Fibroblast of lung (primary cell): ENCODE results near the gene LYPD6. TPM values are rescaled to one million over a fixed set of nuclear protein-coding genes. Genes with fewer than 3 reads are reported as not detected.

Source experiments
- DNase-seq, 2 donors: peaks; one replicate each; pipeline versions ENCODE4 v3.0.0 to v3.0.0-alpha.2; 2010; ENCODE audit warnings: low read depth in 2 of 2
- H2AFZ ChIP-seq: 2 replicates; pipeline ENCODE4 v1.5.1; 2012; ENCODE audit warnings: low read length, control low read depth, inconsistent platforms
- H3K27ac ChIP-seq: 2 replicates; pipeline ENCODE4 v1.5.1; 2011; ENCODE audit warnings: low read length, control low read depth; ENCODE audit not compliant: insufficient read depth
- H3K27me3 ChIP-seq: 2 replicates; pipeline ENCODE4 v1.5.1; 2011; ENCODE audit warnings: mild to moderate bottlenecking, low read length; ENCODE audit not compliant: control insufficient read depth, insufficient read depth
- H3K36me3 ChIP-seq: 2 replicates; pipeline ENCODE4 v1.5.1; 2011; ENCODE audit warnings: low read length; ENCODE audit not compliant: control insufficient read depth, insufficient read depth
- H3K4me1 ChIP-seq: 2 replicates; pipeline ENCODE4 v1.5.1; 2011; ENCODE audit warnings: low read length; ENCODE audit not compliant: control insufficient read depth, insufficient read depth; ENCODE audit errors: extremely low read depth
- H3K4me2 ChIP-seq: 2 replicates; pipeline ENCODE4 v1.5.1; 2011; ENCODE audit warnings: low read length, control low read depth; ENCODE audit not compliant: insufficient read depth; ENCODE audit errors: extremely low read depth
- H3K4me3 ChIP-seq, 4 experiments: fragments of 200-600 bp in 1 of 4; sonication (generic) in 1 of 4; replicated peaks in 1 of 4; 2 replicates each; pipeline ENCODE4 v1.5.1; 2011 to 2016; ENCODE audit warnings: low read length in 4 of 4, low read depth in 3 of 4, mild to moderate bottlenecking in 3 of 4, control low read depth in 2 of 4, inconsistent platforms in 1 of 4, mixed read lengths in 1 of 4; ENCODE audit not compliant: insufficient read depth in 1 of 4; ENCODE audit errors: control extremely low read depth in 1 of 4
- H3K79me2 ChIP-seq: 2 replicates; pipeline ENCODE4 v1.5.1; 2012; ENCODE audit warnings: mild to moderate bottlenecking, low read length, inconsistent platforms; ENCODE audit not compliant: control insufficient read depth, insufficient read depth
- H3K9ac ChIP-seq: 2 replicates; pipeline ENCODE4 v1.5.1; 2011; ENCODE audit warnings: mild to moderate bottlenecking, low read length, control low read depth; ENCODE audit not compliant: insufficient read depth
- H3K9me3 ChIP-seq: 2 replicates; pipeline ENCODE4 v1.5.1; 2012; ENCODE audit warnings: low read depth, low read length; ENCODE audit not compliant: control insufficient read depth, insufficient read depth
- H4K20me1 ChIP-seq: 2 replicates; pipeline ENCODE4 v1.5.1; 2011; ENCODE audit warnings: low read length; ENCODE audit not compliant: control insufficient read depth, insufficient read depth; ENCODE audit errors: extremely low read depth
- CTCF ChIP-seq, 2 donors: IDR thresholded peaks in 1 of 2; conservative IDR thresholded peaks in 1 of 2; 1 replicate in 1 of 2; 2 replicates in 1 of 2; pipeline ENCODE4 v1.5.1; 2011 to 2012; ENCODE audit warnings: low read length in 2 of 2, control low read depth in 1 of 2, inconsistent platforms in 1 of 2, low read depth in 1 of 2, mild to moderate bottlenecking in 1 of 2
- EZH2 ChIP-seq: IDR thresholded peaks from 2 replicates; pipeline ENCODE4 v1.5.1; 2012; ENCODE audit warnings: low read length, control low read depth, mild to moderate bottlenecking; ENCODE audit errors: missing control alignments
- polyA plus RNA-seq, 2 donors: library from polyadenylated mRNA; depleted of rRNA in 1 of 2; stranded (reverse) in 1 of 2; unstranded in 1 of 2; fragments of >200 nt; gene quantifications; 2 replicates each; pipeline ENCODE4 v1.2.1, GENCODE V29; 2011 to 2012; ENCODE audit warnings: missing spikeins in 1 of 2
- total RNA-seq: library from RNA; depleted of rRNA; stranded (reverse); fragments of >200 nt; gene quantifications from 2 replicates; pipeline ENCODE4 v1.2.1, GENCODE V29; 2014

LYPD6 gene
- total and polyA plus RNA-seq, 2 donors (not counting 1 experiment from before 2014, with no cell fraction given): 0.17 to 3.7 TPM

- no peak overlapping the region for H3K4me3 ChIP-seq
- no peak overlapping the region for H3K4me2 ChIP-seq
- no peaks in the 10 kb centered on the region for H3K36me3 ChIP-seq
- H3K9me3 ChIP-seq: no peaks in the 10 kb centered on the region
- H2AFZ ChIP-seq: no peak overlapping the region
- H3K4me1 ChIP-seq: no peaks in the 10 kb centered on the region
- no peak overlapping the region for H3K9ac ChIP-seq
- TF ChIP-seq CTCF (conservative IDR thresholded peaks at IDR 0.05 in 1 of 2, IDR thresholded peaks at IDR 0.05 in 1 of 2; ENCODE audit: low read depth in 1 of 2, low read length in 2 of 2) (no peak), EZH2 (no peak)
- DNase-seq: no peak
- H3K27ac ChIP-seq: no peak overlapping the region
- no peaks in the 10 kb centered on the region for H4K20me1 ChIP-seq
- no peaks in the 10 kb centered on the region for H3K27me3 ChIP-seq
- no peaks in the 10 kb centered on the region for H3K79me2 ChIP-seq
Observed at GRCh38 chr2:149438330-149438960, 108.1 kb downstream of the LYPD6 start.

GRCh38 chr2:149441255-149441654 is 110.9 kb downstream of the LYPD6 start:
- peak in 1 of 2 donors; percentile 36 for DNase-seq
- no peaks in the 10 kb centered on the region for H3K27me3 ChIP-seq
- no peak overlapping the region for H3K4me3 ChIP-seq
- TF ChIP-seq EZH2 (no peak), CTCF (conservative IDR thresholded peaks at IDR 0.05 in 1 of 2, IDR thresholded peaks at IDR 0.05 in 1 of 2; ENCODE audit: low read depth in 1 of 2, low read length in 2 of 2) (no peak)
- H3K9me3 ChIP-seq: no peaks in the 10 kb centered on the region
- no peak overlapping the region for H3K27ac ChIP-seq
- no peaks in the 10 kb centered on the region for H3K36me3 ChIP-seq
- H3K4me2 ChIP-seq: no peak overlapping the region
- H3K79me2 ChIP-seq: no peaks in the 10 kb centered on the region
- H4K20me1 ChIP-seq: no peaks in the 10 kb centered on the region
- no peaks in the 10 kb centered on the region for H3K4me1 ChIP-seq
- no peak overlapping the region for H2AFZ ChIP-seq
- H3K9ac ChIP-seq: no peak overlapping the region

DNA sequence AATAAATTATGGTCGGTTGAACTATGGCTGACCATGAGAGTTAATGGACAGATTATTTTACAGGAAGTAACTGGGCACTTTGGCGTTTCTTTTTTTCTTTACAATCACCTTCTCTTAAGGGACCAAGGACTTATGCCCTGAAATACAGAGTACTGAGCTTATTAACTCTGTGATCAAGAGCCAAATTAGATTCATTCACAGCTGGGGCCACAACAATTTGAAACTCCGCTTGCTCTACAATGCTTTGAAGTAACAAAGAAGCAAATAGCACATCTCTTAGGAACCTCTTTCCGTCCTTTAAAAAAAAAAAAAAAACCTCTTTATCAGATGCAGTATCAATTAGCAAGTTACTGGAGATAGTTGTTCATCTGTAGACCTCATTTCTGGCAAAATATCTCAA is 112.0 kb downstream of the LYPD6 start:
- no peak overlapping the region for H3K4me2 ChIP-seq
- H3K79me2 ChIP-seq: no peaks in the 10 kb centered on the region
- no peak overlapping the region for H2AFZ ChIP-seq
- no peaks in the 10 kb centered on the region for H3K4me1 ChIP-seq
- H3K9ac ChIP-seq: no peak overlapping the region
- H3K36me3 ChIP-seq: no peaks in the 10 kb centered on the region
- H3K4me3 ChIP-seq: no peak overlapping the region
- H4K20me1 ChIP-seq: no peaks in the 10 kb centered on the region
- no peaks in the 10 kb centered on the region for H3K9me3 ChIP-seq
- TF ChIP-seq EZH2 (no peak), CTCF (conservative IDR thresholded peaks at IDR 0.05 in 1 of 2, IDR thresholded peaks at IDR 0.05 in 1 of 2; ENCODE audit: low read depth in 1 of 2, low read length in 2 of 2) (no peak)
- DNase-seq: no peak
- no peak overlapping the region for H3K27ac ChIP-seq
- no peaks in the 10 kb centered on the region for H3K27me3 ChIP-seq
